ENCODE results near the gene CCK. TPM values are rescaled to one million over a fixed set of nuclear protein-coding genes. Genes with fewer than 3 reads are reported as not detected.

Gene CCK
- total RNA-seq, 1 experiment from 2014 or later = not detected

- DNase-seq (ENCODE audit: low spot score) = no peak
These were observed 40.3 kb downstream of the CCK start for GRCh38 chr3:42225486-42226363.

DNA sequence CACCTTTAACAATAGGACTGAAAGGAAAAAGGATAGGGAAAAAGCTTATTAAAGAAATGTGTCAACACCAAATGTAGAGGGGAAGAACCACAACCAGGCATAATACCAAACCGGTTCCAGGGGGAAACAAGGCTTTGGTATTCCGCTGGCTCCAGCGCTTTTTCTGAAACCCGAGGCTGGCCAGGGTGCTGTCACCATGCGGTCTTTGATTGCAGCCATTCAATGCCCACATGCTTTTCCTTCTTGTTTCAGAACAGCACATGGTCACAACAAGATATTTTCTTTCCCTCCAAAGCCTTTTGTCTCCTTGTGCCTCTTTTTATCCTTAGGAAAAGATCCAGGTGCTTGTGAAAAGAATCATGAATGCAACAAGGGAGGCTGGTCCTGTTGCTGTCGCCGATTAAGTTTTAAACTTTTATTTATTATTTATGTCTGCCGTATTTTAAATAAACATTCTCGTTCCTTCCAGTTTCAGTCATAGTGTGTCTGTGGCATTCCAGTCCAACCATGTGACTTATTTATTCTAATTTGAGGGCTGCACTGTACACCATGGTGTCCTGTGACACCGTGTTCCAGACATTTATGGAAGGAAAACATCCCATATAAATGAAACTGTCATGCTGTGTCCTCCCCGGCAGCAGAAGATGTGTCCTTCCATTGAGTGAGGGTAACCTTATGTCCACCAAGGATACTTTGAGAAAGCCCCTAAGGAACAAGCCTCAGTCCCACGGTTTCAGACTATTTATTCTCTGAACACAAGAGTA lies 41.1 kb downstream of the CCK start:
- DNase-seq (ENCODE audit: low spot score) = no peak

DNA sequence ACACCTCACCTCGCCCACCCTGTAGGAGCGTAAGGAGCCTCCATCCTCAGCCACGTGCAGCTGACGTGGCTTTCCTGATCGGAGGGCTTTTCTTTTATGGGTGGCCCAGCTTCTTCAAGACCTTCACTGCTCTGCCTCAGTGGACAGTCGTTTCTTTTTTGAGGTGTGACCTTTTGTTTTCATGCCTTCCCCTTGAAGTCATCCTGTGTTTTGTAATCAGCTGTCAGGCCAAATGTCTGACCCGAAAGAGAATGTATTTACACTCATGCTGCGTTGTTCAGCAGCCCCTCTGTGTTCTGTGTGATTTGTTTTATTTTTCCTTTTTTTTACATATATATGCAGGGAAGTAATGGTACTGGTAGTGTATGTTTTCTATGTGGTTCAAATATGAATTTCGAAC lies 41.8 kb downstream of the CCK start:
- DNase-seq (ENCODE audit: low spot score) = no peak

DNA sequence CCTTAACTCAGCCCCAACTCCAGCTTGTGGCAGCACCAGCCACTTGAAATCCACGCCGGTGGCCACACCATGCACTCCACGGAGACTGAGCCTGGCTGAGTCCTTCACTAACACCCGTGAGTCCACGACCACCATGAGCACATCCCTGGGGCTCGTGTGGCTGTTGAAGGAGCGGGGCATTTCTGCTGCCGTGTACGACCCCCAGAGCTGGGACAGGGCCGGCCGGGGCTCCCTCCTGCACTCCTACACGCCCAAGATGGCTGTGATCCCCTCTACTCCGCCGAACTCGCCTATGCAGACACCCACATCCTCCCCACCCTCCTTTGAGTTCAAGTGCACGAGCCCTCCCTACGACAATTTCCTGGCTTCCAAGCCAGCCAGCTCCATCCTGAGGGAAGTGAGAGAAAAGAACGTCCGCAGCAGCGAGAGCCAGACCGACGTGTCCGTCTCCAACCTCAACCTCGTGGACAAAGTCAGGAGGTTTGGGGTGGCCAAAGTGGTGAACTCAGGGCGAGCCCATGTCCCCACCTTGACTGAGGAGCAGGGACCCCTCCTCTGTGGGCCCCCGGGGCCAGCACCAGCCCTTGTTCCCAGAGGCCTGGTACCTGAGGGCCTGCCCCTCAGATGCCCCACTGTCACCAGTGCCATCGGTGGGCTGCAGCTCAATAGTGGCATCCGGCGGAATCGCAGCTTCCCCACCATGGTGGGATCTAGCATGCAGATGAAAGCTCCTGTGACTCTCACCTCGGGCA lies 42.9 kb downstream of the CCK start:
- no peak for DNase-seq (ENCODE audit: low spot score)

- DNase-seq (ENCODE audit: low spot score) = no peak
These were observed 45.4 kb downstream of the CCK start for GRCh38 chr3:42220436-42221121.

DNA sequence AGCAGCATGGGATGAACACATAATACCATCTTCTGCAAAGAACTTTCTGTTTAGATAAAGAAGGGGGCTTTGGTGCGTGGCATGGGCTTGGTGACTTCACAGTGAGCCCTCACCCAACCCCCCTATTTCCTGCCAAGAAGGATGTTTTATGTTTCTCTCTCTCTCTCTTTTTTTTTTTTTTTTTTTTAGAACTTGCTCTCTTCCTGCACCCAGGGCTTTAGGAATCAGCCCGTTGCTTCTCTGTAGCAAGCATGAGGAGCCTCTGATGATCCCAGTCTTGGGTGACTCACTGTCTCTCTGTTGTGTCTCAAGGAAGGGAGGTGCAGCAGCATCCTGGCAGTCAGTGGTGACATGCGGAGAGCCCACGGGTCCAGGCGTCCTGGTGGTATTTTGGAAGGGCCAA lies 49.1 kb downstream of the CCK start:
- DNase-seq (ENCODE audit: low spot score) = no peak

DNA sequence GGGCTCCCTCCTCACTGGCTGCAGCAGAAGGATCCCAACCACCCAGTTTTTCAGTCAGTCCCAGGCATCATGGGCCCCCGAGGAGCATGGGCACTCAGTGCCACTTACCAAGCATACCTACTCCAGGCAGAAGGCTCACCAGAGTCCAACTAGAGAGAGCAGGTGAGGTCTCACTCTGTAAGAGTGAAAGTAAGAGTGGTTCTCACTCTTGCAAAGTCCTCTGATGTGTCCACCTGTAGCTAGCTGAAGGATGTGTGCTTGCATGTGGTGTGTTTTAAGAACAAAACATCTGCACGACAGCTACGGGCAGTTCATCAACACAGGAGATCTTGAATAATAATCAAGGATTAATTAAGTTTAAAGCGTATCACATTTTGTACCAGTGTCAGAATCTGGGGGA lies 49.7 kb downstream of the CCK start:
- DNase-seq (ENCODE audit: low spot score) = no peak

- no peak for DNase-seq (ENCODE audit: low spot score)
These were observed 51.3 kb downstream of the CCK start for GRCh38 chr3:42214565-42215283.

DNA sequence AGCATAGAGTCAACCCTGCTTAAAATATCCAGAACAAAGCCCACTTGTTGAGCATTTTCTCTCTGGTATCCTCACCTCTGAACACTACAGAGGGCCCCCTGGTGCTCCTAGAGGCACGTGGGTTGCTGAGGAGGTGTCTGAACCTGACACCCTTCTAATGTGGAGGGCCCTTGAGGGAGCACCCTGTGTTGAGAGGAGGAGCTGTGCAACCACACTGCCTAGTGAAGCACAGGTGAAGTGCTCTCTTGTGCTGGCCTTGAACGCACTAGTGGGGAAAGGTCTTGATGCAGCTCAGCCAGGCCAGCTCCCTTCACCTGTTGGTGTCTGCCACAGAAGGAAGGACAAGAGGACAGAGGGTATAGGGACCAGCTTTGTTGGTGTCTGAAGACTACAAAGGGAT lies 51.9 kb downstream of the CCK start:
- no peak for DNase-seq (ENCODE audit: low spot score)

DNA sequence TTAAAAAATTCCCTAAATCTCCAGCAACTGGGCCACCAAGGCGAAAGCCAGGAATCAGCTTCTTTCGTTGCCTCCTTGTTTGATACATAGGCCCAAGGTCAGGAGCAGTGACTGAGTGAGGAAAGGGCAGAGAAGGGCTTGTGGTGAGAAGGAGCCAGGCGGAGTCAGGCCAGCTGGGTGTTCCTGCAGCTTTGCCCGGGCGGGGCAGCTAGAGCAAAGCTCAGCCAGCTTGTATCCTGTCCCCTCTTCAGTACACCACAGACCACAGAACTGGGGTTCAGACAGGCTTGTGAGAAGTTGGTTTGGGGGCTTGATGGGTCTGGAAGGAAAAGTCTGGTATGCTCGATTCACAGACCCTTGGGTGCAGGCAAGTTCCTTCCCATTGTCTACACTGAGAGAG lies 52.6 kb downstream of the CCK start:
- DNase-seq (ENCODE audit: low spot score) = no peak

DNA sequence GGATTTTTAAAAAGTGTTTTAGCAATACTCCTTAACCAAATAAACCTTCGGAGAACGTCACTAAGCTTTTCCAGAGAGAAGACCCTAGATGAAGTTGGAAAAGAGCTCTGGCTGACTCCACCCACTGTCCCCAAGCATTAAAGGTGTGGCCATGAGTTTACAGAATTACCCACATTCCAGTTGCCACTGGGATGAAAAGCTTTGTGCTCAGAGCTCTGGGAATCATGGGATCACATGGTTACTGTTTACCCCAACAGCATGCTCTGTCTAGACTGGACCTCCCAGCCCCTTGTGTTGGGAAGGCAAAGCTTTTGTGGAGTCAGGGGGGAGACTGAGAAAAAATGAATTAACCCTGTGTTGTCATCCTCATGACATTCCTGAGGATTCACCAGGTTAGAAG lies 55.3 kb downstream of the CCK start:
- DNase-seq (ENCODE audit: low spot score) = no peak

DNA sequence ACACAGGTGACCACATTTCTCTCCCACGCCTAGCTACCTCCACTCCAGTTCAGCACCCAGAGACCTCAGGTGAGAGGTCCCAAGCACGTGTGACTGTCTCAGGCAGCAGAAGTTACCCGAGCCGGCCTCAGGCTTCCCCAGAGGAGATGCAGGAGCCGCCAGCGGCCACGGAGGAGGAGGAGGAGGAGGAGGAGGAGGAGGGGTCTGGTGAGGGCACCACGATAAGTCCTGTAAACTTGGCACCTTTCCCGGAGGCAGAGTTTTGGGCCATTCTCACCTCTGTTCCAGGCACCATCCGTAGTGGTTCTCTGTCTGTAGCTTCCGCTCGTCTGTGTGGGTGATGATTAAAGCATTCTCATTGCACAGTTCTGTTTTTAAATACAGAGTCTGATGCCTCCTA lies 56.1 kb downstream of the CCK start:
- no peak for DNase-seq (ENCODE audit: low spot score)

Other genes starting within 250 kb of the CCK start
- gene TRAK1, start 174.8 kb downstream of the CCK start, total RNA-seq (2014; rRNA removed; shearing (Covaris generic)) = 4.3 and 6.0 TPM in 2 replicates
- not detected in 2 replicates for gene LYZL4, start 144.4 kb upstream of the CCK start, total RNA-seq (2014; rRNA removed; shearing (Covaris generic))
- gene VIPR1, start 236.5 kb upstream of the CCK start, total RNA-seq (2014; rRNA removed; shearing (Covaris generic)) = not detected in 2 replicates

Measured in H4 (cell line).